GM18951 (cell line): Measurements from ENCODE around the gene CCDC136.

ENCODE experiments used
- POLR2A ChIP-seq: IDR thresholded peaks from 4 replicates; pipeline ENCODE4 v1.6.1; 2011; ENCODE audit warnings: mild to moderate bottlenecking; ENCODE audit not compliant: insufficient read length, insufficient read depth; ENCODE audit errors: extremely low read depth
- in situ Hi-C: fragments of 300-500 bp; cut with MboI; formaldehyde crosslinking; loops from one replicate; pipeline ENCODE4 v1.12.0; 2022; ENCODE audit warnings: low sequenced_read_pairs, mixed read lengths, inconsistent platforms; ENCODE audit not compliant: unreplicated experiment

The CCDC136 gene

GRCh38 chr7:128785738-128786137, 6.0 kb upstream of the CCDC136 start:
- no peak for TF ChIP-seq POLR2A
- in situ Hi-C loops = no loop called here

GRCh38 chr7:128788446-128789412, 3.0 kb upstream of the CCDC136 start:
- in situ Hi-C loops = no loop called here
- no peak for TF ChIP-seq POLR2A

- in situ Hi-C loops = no loop called here
- TF ChIP-seq POLR2A = no peak
Observed at GRCh38 chr7:128790315-128791041, 1.3 kb upstream of the CCDC136 start.

GRCh38 chr7:128791972-128792327, 182 bp downstream of the CCDC136 start:
- in situ Hi-C loops = no loop called here

DNA sequence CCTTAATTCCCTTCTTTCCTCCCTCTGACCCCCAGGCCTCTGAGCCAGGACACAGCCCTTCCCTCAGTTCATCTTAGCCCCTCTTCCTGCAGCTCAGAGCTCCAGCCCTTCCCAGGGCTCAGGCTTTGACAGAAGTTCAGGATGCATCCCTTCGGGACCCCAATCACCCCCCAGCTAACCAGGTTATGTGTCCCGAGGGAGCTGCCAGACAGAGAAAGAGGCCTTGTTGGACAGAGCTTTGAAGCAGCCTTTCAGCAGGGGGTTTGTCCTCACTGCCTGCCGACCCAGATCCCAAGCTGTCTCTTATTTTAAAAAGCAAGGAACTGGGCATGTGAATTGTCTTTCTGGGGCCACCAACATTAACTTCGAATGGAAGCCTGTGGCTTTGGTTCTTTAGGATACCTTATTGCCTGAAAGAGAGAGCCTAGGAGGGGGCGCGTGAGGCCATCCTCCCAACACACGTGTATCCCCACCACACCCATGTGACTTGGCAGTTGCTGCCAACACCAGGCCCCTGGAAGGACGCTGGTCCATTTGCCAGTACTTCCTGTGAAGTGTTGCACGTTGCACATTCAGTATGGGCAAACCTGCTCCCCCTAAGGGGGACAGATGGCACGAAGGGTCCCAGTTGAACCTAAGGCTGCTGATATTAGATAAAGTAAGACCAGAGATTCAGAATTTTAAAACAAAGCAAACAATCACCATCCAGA, 858 bp downstream of the CCDC136 start:
- no peak for TF ChIP-seq POLR2A
- in situ Hi-C loops = no loop called here

More at GRCh38 chr7:128791972-128792327, 182 bp downstream of the CCDC136 start:
- TF ChIP-seq POLR2A = no peak

DNA sequence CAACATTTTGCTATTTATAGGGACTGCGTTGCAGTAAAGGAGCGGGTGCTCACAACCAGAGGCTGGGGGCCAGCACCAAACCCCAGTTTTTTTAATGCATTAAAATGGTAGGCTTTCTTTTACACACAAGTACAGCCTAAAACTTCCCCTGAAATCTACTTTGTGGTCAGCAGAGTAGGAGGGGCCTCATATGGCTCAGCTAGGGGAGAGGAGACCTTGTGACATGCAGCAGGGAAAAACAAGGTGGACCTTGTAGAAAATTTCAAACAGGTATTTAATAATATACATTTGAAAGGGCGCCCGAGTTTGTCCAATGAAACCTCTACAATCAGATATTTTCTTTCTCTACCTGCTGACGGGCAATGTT, 1.4 kb downstream of the CCDC136 start:
- in situ Hi-C loops = no loop called here
- TF ChIP-seq POLR2A = no peak

- in situ Hi-C loops = no loop called here
- no peak for TF ChIP-seq POLR2A
Observed at GRCh38 chr7:128794020-128794419, 2.3 kb downstream of the CCDC136 start.

DNA sequence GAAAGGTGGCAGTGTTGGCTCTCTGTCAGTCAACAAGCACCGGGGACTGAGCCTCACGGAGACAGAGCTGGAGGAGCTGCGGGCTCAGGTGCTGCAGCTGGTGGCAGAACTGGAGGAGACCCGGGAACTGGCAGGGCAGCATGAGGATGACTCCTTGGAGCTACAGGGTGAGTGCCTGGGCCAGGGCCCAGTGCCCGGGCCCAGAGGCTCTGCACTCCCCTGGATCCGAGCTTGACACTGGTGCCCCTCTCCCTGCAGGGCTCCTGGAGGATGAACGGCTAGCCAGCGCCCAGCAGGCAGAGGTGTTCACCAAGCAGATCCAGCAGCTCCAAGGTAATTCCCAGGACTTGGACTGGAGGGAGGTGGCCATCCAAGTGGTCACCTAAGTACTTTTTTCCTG, 2.7 kb downstream of the CCDC136 start:
- in situ Hi-C loops = no loop called here
- TF ChIP-seq POLR2A = no peak

- in situ Hi-C loops = no loop called here
- TF ChIP-seq POLR2A = no peak
Observed at GRCh38 chr7:128795129-128795528, 3.4 kb downstream of the CCDC136 start.

DNA sequence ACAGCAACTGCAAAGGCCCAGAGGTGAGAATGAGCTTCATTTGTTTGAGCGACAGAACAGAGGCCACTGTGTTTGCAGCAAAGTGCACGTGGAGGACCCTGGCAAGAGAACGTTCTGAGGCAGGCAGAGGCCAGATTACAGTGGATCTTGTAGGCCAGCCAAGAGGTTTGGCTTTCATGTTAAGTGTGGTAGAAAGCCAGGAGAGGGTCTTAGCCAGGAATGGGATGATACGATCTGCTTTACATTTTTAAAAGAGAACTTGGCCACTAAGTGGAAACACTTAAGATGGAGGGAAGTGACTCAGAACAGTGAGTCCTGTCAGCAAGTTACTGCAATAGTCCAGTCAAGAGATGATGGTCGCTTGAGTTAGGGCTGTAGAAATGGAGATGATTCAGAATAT, 4.6 kb downstream of the CCDC136 start:
- in situ Hi-C loops = no loop called here
- no peak for TF ChIP-seq POLR2A

GRCh38 chr7:128799451-128799850, 7.7 kb downstream of the CCDC136 start:
- in situ Hi-C loops = no loop called here
- TF ChIP-seq POLR2A = no peak

DNA sequence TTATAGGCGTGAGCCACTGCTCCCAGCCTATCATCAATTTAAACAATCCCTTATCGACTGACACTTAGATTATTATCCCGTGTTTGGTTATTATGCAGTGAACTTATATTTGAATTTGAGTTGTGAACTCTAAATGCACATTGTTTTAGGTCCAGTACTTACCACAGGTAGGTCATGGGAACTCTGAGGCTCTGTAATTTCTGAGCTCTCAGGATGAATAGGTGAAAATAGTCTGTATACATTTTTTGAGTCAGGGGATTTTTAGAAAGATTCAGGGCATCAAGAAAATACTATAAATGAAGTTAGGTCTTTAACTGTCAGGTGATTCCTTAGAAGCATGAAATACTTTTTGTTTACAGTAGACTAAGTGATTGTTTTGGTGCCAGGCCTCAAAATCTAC, 8.8 kb downstream of the CCDC136 start:
- in situ Hi-C loops = no loop called here
- TF ChIP-seq POLR2A = no peak

DNA sequence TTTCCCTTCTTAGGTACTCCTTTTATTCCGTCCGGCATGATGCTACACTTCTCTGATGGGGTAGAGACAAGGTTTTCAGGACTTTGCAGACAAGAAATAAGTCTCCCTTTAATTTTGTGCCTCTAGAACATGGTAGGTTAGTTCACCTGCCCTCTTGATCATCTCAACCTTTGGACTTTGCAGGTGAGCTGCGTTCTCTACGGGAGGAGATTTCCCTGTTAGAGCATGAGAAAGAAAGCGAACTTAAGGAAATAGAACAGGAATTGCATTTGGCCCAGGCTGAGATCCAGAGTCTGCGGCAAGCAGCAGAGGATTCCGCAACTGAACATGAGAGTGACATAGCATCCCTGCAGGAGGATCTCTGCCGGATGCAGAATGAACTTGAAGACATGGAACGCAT, 9.2 kb downstream of the CCDC136 start:
- TF ChIP-seq POLR2A = no peak
- in situ Hi-C loops = no loop called here

DNA sequence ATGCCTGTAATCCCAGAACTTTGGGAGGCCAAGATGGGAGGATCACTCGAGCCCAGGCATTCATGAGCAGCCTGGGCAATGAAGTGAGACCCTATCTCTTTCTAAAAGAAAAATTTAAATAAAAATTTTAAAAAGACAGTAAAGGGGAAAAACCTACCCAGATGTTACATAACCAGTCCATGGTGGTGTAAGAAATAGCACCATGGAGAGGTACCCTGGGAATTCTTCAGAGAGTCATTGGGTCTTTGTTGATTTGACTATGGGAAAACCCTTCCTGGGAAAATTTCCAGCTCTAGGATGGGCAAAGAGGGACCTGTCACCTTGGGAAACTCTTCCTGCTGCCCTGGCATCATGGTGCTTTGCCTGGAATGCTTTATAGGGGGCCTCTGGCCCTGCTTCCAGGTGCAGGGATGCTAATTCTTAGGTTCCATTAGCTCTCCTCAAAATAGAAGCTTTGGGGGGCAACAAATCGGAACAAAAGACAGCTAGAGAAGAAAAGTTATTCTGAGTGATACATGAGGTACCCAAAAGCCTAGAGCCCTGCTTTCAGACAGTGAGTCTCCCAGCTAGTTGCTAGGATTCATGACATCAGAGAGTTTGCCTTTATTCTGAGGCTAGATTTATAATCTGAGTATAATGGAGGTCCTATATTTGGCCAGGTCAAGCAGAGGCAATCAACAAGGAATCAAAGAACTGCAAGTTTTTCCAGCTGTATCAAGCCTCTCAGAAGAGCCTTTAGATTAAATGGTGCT, 10.1 kb downstream of the CCDC136 start:
- in situ Hi-C loops = no loop called here
- TF ChIP-seq POLR2A = no peak
